OCI-LY1 (cell line): Measurements from ENCODE around the gene SLC47A2.

Experiments used
- EZH2 ChIP-seq: fragments of 200-600 bp; sonication (generic), shearing (Covaris generic); IDR thresholded peaks from 2 replicates; pipeline ENCODE4 v1.8.0; 2017; ENCODE audit warnings: borderline replicate concordance, mixed run types, mild to moderate bottlenecking, antibody characterized with exemption, low read length, moderate library complexity, mixed read lengths
- TF ChIP-seq, protein P1 (sequence below): fragments of 200-600 bp; sonication (generic), shearing (Covaris generic); IDR thresholded peaks from 2 replicates; pipeline ENCODE4 v1.5.1; 2017; ENCODE audit warnings: mild to moderate bottlenecking, antibody characterized with exemption, low read length, moderate library complexity, mixed read lengths

DNA sequence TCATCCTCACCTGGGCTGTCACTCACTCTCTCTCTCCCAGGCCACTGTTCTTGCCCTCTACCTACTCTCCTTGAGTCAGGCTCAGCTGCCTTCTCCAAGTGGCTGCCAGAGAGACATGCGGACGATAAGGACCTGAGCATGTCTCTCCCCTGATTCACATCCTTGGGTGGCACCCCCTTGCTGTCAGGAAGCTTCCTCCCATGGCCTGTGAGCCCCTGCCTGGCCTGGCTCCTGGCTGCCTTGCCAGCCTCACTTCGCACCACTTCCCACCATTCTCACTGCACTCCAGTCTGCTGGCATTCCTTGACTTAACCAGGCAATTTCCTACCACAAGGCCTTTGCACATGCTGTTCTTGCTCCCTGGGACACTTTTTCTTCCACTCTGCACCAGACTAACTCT, 34.5 kb upstream of the SLC47A2 start:
- TF ChIP-seq, protein P1, sequence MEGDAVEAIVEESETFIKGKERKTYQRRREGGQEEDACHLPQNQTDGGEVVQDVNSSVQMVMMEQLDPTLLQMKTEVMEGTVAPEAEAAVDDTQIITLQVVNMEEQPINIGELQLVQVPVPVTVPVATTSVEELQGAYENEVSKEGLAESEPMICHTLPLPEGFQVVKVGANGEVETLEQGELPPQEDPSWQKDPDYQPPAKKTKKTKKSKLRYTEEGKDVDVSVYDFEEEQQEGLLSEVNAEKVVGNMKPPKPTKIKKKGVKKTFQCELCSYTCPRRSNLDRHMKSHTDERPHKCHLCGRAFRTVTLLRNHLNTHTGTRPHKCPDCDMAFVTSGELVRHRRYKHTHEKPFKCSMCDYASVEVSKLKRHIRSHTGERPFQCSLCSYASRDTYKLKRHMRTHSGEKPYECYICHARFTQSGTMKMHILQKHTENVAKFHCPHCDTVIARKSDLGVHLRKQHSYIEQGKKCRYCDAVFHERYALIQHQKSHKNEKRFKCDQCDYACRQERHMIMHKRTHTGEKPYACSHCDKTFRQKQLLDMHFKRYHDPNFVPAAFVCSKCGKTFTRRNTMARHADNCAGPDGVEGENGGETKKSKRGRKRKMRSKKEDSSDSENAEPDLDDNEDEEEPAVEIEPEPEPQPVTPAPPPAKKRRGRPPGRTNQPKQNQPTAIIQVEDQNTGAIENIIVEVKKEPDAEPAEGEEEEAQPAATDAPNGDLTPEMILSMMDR, result no peak
- TF ChIP-seq EZH2, result no peak
